ENCODE results near the gene OTP. TPM values are rescaled to one million over a fixed set of nuclear protein-coding genes. Genes with fewer than 3 reads are reported as not detected.

OTP gene
- total RNA-seq, 2 experiments from 2014 or later: not detected

GRCh38 chr5:77641963-77642737 is 3.6 kb upstream of the OTP start:
- Histone ChIP-seq H3K27me3 (ENCODE audit: control insufficient read depth in 1 of 2, insufficient read depth in 2 of 2, low read length in 2 of 2) (peaks cover 82 to 94% of the 10 kb centered on the region in 2 experiments), H3K4me3 (ENCODE audit: low read length) (no peak overlapping the region), H3K27ac (ENCODE audit: low read depth in 1 of 2, low read length in 2 of 2) (no peak overlapping the region), H3K9me3 (ENCODE audit: control insufficient read depth in 1 of 2, insufficient read depth in 1 of 2, low read length in 2 of 2) (peaks cover 24 to 65% of the 10 kb centered on the region in 2 experiments), H3K36me3 (ENCODE audit: insufficient read depth, low read length) (no peaks in the 10 kb centered on the region), H3K4me1 (ENCODE audit: insufficient read depth, low read length) (peaks cover 39% of the 10 kb centered on the region)
- peaks cover 4% of the 10 kb centered on the region for H3K36me3 Mint-ChIP-seq (ENCODE audit: low read depth)
- ATAC-seq (ENCODE audit: poor library complexity) (no peak), DNase-seq (no peak)
- peaks cover 98% of the 10 kb centered on the region for H3K27me3 Mint-ChIP-seq
- ChIA-PET CTCF (no interaction called here), POLR2A (no interaction called here)
- H3K4me1 Mint-ChIP-seq (ENCODE audit: low read depth): peaks cover 39% of the 10 kb centered on the region
- peaks cover 2% of the 10 kb centered on the region for H3K9me3 Mint-ChIP-seq
- peak overlapping the region; percentile 14 for H3K27ac Mint-ChIP-seq
- TF ChIP-seq, protein P1, sequence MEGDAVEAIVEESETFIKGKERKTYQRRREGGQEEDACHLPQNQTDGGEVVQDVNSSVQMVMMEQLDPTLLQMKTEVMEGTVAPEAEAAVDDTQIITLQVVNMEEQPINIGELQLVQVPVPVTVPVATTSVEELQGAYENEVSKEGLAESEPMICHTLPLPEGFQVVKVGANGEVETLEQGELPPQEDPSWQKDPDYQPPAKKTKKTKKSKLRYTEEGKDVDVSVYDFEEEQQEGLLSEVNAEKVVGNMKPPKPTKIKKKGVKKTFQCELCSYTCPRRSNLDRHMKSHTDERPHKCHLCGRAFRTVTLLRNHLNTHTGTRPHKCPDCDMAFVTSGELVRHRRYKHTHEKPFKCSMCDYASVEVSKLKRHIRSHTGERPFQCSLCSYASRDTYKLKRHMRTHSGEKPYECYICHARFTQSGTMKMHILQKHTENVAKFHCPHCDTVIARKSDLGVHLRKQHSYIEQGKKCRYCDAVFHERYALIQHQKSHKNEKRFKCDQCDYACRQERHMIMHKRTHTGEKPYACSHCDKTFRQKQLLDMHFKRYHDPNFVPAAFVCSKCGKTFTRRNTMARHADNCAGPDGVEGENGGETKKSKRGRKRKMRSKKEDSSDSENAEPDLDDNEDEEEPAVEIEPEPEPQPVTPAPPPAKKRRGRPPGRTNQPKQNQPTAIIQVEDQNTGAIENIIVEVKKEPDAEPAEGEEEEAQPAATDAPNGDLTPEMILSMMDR (IDR thresholded peaks at IDR 0.05): no peak
- H3K4me3 Mint-ChIP-seq: no peak overlapping the region
- intact Hi-C loops (cut with DNase I, micrococcal nuclease): loop anchor here in 1 of 2 experiments (2.0 kb wide), 1 partner anchor 15 kb away; no protein-coding TSS in a partner anchor

DNA sequence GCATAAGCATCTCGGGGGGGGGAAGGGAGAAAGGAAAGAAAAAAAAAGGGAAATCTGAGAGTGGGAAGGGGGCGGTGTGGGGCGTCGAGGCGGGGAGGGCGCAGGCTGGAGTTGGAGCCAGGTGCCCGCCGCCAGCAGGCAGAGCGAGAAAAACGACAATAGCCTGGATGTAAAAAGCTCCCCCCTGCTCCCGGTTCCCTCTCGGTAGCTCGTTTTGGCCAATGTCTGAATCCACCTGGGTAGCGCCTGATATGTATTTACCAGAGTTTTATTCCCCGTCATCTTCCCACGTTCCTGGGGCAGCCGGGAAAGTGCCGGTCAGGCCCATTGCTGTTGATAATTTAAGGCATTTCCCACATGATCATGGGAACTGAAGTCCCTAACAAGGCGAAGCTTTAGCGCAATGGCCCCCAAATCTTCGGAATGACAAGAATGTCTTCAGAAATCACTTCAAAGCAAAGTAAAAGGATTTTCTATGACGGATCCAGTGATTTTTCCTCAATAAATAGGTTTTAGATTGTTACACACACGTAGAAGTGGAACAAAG is 3.0 kb upstream of the OTP start:
- peaks cover 95% of the 10 kb centered on the region for H3K27me3 Mint-ChIP-seq
- intact Hi-C loops (cut with DNase I, micrococcal nuclease): no loop called here
- H3K36me3 ChIP-seq (ENCODE audit: insufficient read depth, low read length): no peaks in the 10 kb centered on the region
- H3K4me1 Mint-ChIP-seq (ENCODE audit: low read depth): peaks cover 39% of the 10 kb centered on the region
- POLR2A ChIA-PET: no interaction called here
- peak overlapping the region; percentile 14 for H3K27ac Mint-ChIP-seq
- H3K4me1 ChIP-seq (ENCODE audit: insufficient read depth, low read length): peaks cover 46% of the 10 kb centered on the region
- DNase-seq: no peak
- H3K9me3 Mint-ChIP-seq: peaks cover 2% of the 10 kb centered on the region
- H3K27me3 ChIP-seq (ENCODE audit: control insufficient read depth in 1 of 2, insufficient read depth in 2 of 2, low read length in 2 of 2): peaks cover 88 to 94% of the 10 kb centered on the region in 2 experiments
- no peak overlapping the region for H3K4me3 Mint-ChIP-seq
- no peak overlapping the region for H3K27ac ChIP-seq (ENCODE audit: low read depth in 1 of 2, low read length in 2 of 2)
- H3K36me3 Mint-ChIP-seq (ENCODE audit: low read depth): peaks cover 4% of the 10 kb centered on the region
- CTCF ChIA-PET: no interaction called here
- H3K4me3 ChIP-seq (ENCODE audit: low read length): no peak overlapping the region
- TF ChIP-seq, protein P1 (IDR thresholded peaks at IDR 0.05): no peak
- ATAC-seq (ENCODE audit: poor library complexity): no peak
- H3K9me3 ChIP-seq (ENCODE audit: control insufficient read depth in 1 of 2, insufficient read depth in 1 of 2, low read length in 2 of 2): peaks cover 30 to 72% of the 10 kb centered on the region in 2 experiments

GRCh38 chr5:77640589-77641396 is 2.3 kb upstream of the OTP start:
- H3K4me1 Mint-ChIP-seq (ENCODE audit: low read depth): peaks cover 39% of the 10 kb centered on the region
- TF ChIP-seq, protein P1 (IDR thresholded peaks at IDR 0.05): no peak
- Histone ChIP-seq H3K27ac (ENCODE audit: low read depth in 1 of 2, low read length in 2 of 2) (no peak overlapping the region), H3K4me1 (ENCODE audit: insufficient read depth, low read length) (peaks cover 49% of the 10 kb centered on the region), H3K36me3 (ENCODE audit: insufficient read depth, low read length) (no peaks in the 10 kb centered on the region), H3K4me3 (ENCODE audit: low read length) (no peak overlapping the region), H3K9me3 (ENCODE audit: control insufficient read depth in 1 of 2, insufficient read depth in 1 of 2, low read length in 2 of 2) (peaks cover 36 to 77% of the 10 kb centered on the region in 2 experiments), H3K27me3 (ENCODE audit: control insufficient read depth in 1 of 2, insufficient read depth in 2 of 2, low read length in 2 of 2) (peaks cover 90 to 94% of the 10 kb centered on the region in 2 experiments)
- ATAC-seq (ENCODE audit: poor library complexity) (no peak), DNase-seq (peak in 1 of 14 experiments; percentile 5)
- H3K4me3 Mint-ChIP-seq: no peak overlapping the region
- peaks cover 2% of the 10 kb centered on the region for H3K9me3 Mint-ChIP-seq
- peaks cover 95% of the 10 kb centered on the region for H3K27me3 Mint-ChIP-seq
- H3K27ac Mint-ChIP-seq: no peak overlapping the region
- peaks cover 4% of the 10 kb centered on the region for H3K36me3 Mint-ChIP-seq (ENCODE audit: low read depth)
- CTCF ChIA-PET: no interaction called here
- POLR2A ChIA-PET: interaction anchor here (1.1 kb wide), 1 partner anchor 9 kb away, joined by 3 read pairs; no protein-coding TSS in a partner anchor
- intact Hi-C loops (cut with DNase I, micrococcal nuclease): no loop called here

All from CD4-positive, alpha-beta T cell (primary cell).